Measurements from ENCODE around the gene R3HDM2.

DNA sequence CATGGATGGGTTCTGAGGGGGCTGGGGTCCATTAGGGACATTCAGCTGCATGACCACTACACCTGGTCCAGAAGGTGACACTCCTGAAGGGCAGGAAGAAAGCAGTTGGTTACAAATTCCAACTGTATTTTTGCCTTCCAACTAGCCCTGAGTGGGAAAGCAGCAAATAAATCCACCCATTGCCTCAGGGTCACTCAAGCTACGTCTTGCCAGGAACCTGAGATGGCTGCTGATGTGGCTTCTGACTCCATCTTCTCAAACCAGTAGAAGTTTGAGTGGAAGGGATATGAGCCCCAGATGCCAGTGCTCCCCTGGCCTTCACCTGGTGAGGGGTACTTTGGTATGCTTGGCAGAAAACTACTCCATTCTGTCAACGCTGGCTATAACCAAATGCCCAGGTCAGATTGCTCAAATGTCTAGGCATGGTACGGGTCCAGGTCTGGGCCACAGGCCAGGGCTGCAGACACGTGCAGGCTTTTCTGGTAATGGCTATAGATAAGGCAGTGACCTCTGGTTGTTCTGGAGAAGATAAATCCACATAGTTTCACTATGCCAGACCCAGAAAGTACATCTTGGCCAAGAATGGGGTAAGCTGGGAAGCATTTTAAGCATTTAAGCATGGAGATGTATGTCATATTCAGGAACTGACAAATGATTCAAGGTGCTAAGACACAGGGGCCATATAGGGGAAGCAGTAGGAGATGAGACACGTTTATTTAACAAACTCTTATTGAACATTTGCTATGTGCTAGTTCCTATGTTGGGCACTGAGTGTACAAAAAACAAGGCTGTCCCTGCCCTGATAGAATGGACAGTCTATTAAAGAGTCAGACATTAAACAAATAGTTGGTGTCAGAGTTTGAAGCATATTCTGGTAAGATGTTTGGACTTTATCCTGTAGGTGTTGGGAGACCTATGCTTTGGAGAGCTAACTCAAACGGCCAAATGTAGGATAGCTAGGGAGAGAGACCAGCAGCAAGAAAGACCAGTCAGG, 171.6 kb downstream of the R3HDM2 start:
- TF ChIP-seq YY1 (IDR thresholded peaks at IDR 0.05; ENCODE audit: insufficient read depth, insufficient read length) (no peak), ZNF274 (IDR thresholded peaks at IDR 0.05; ENCODE audit: low read depth, low read length) (no peak), SUZ12 (IDR thresholded peaks at IDR 0.05; ENCODE audit: extremely low read depth, insufficient read depth, insufficient read length) (no peak)
